ENCODE measurements around the gene UBN2.
"Not testable (repeated sequence)": the region's sequence is repeated elsewhere in the genome, so short reads cannot be mapped to it uniquely, and the experiment has no call there.

UBN2 gene

GRCh38 chr7:139299296-139299695 lies 68.3 kb downstream of the UBN2 start:
- no peak for DNase-seq (ENCODE audit: low spot score)

GRCh38 chr7:139300390-139300789 lies 69.4 kb downstream of the UBN2 start:
- no peak for DNase-seq (ENCODE audit: low spot score)

DNA sequence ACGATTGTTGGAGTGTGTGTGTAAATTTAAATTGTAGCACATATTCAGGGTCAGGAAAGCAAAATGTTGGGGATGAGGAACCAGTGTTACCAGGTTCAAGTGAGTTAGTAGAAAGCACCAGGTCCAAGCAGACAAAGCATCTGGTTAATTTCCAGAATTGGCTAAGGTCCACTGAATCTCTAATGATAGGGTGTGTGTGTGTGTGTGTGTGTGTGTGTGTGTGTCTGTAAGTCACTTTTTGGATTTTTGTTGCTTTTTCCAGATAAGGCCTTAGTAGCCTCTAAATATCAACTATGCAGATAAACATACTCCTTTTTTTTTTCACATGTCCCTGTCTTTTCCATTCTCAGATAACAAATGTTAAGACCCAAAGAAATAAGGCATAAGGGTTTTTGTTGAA lies 73.5 kb downstream of the UBN2 start:
- no peak for DNase-seq (ENCODE audit: low spot score)

GRCh38 chr7:139317939-139318505 lies 87.0 kb downstream of the UBN2 start:
- no peak for DNase-seq (ENCODE audit: low spot score)

DNA sequence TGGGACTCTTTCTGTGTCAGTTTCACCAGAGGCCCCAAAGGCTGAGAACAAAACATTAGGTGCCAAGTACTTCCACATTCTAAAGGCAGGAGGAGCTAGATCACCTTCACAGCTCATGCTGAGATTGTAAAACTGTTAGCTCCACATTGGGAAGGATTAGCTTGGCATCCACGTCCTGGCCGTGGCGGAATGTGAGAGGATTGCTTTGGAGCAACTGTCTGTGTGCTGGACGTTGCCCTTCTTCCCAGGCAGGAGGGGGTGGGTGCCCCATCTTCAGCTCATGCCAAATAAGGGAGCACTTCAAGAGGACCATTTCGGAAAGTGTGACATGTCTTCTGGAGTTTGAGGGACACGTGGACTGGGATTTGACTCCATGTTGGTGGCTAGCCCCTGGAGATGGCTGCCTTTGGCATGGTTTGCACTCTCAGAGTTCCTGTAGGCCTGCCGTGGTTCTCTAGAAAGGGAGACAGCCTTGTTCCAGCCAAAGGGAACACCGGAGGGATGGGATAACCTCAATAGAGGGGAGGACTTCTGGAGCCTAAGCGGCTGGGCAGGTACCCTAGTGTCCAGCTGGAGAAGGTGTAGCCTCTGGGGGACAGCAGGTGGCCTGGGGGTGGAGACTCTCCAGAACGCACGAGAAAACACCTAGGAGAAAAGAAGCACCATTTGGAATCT lies 90.2 kb downstream of the UBN2 start:
- DNase-seq (ENCODE audit: low spot score): peak; percentile 36

GRCh38 chr7:139324709-139325108 lies 93.7 kb downstream of the UBN2 start:
- DNase-seq (ENCODE audit: low spot score): not testable (repeated sequence)

- DNase-seq (ENCODE audit: low spot score): no peak
Measured at GRCh38 chr7:139328375-139328774, 97.3 kb downstream of the UBN2 start.

- no peak for DNase-seq (ENCODE audit: low spot score)
Measured at GRCh38 chr7:139329119-139329518, 98.1 kb downstream of the UBN2 start.

DNA sequence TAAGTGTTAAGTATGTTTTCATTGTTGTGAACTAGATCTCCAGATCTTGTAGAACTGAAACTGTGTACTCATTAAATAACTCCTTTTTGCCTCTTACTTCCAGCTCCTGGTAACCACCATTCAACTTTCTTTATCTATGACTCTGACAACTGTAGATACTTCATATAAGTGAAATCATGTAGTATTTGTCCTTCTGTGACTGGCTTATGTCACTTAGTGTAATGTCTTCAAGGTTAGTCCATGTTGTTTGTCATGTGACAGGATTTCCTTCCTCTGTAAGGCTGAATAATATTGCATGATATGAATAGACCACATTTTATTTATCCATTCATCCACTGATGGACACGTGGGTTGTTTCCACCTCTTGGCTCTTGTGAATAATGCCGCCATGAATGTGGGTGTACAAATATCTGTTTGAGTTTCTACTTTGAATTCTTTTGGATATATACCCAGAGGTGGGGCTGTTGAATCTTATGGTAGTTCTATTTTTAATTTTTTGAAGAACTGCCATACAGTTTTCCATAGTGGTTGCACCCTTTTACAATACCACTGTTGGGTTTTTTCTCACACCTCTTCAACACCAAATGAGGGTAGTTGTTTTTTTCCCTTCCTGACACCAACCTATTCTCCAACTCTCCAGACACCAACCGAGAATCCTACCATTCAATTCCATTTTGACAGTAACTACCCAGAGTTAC lies 99.4 kb downstream of the UBN2 start:
- DNase-seq (ENCODE audit: low spot score): no peak

- DNase-seq (ENCODE audit: low spot score): no peak
Measured at GRCh38 chr7:139332697-139333359, 101.8 kb downstream of the UBN2 start.

GRCh38 chr7:139333443-139333842 lies 102.4 kb downstream of the UBN2 start:
- not testable (repeated sequence) for DNase-seq (ENCODE audit: low spot score)

- no peak for DNase-seq (ENCODE audit: low spot score)
Measured at GRCh38 chr7:139334399-139335150, 103.5 kb downstream of the UBN2 start.

- no peak for DNase-seq (ENCODE audit: low spot score)
Measured at GRCh38 chr7:139339025-139339424, 108.0 kb downstream of the UBN2 start.

DNA sequence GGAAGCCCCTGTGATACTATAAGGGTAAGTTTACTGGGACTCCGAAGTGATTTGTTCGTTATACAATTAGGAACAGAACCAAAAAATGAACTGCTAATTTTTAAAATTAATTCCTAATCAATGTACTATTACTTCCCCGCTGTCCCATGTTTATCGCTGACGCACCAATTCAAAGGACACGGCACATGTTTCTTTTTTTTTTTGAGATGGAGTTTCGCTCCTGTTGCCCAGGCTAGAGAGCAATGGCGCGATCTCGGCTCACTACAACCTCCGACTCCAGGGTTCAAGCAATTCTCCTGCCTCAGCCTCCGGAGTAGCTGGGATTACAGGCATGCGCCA lies 108.6 kb downstream of the UBN2 start:
- DNase-seq (ENCODE audit: low spot score): no peak

- peak; percentile 86 for DNase-seq (ENCODE audit: low spot score)
Measured at GRCh38 chr7:139340037-139340807, 109.2 kb downstream of the UBN2 start.

- DNase-seq (ENCODE audit: low spot score): no peak
Measured at GRCh38 chr7:139340808-139341057, 109.7 kb downstream of the UBN2 start.

DNA sequence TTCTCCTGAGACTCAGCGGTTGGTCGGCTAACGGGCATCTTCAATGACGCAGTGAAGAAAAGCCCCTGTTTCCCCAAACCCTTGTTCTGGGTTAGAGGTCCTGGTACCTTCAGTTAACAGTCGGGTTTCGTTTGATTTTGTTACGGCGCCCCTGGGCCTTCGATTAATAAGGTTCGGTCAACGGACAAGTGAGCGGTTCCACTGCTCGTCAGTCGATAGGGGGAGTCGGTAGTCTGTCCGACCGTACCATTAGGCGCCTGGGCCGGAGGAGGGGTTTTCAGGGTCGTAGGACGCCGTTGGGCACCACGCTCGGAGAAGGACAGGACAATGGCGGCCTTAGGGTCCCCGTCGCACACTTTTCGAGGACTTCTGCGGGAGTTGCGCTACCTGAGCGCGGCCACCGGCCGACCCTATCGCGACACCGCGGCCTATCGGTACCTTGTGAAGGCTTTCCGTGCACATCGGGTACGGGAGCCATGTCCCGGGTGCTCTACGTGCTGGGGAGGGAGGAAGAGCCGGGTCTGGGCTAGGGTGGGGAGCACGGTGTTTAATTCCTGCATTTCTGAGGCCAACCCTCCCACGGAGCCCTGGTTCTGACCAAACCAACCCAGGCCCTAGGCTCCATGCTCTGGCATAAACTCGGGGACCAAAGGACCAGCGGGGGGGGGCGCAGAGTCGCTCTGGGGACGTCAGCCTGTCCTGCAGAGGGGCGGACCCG lies 110.2 kb downstream of the UBN2 start, which contains the start of gene FMC1:
Gene FMC1, plus strand, starts transcription at position 280 of the 718 bp plus-strand sequence. Its CDS starts 48 bp downstream, at position 328.
- DNase-seq (ENCODE audit: low spot score): peak; percentile 55

- DNase-seq (ENCODE audit: low spot score): peak; percentile 84
Measured at GRCh38 chr7:139341776-139342226, 110.8 kb downstream of the UBN2 start.

- DNase-seq (ENCODE audit: low spot score): no peak
Measured at GRCh38 chr7:139345042-139345441, 114.0 kb downstream of the UBN2 start.

DNA sequence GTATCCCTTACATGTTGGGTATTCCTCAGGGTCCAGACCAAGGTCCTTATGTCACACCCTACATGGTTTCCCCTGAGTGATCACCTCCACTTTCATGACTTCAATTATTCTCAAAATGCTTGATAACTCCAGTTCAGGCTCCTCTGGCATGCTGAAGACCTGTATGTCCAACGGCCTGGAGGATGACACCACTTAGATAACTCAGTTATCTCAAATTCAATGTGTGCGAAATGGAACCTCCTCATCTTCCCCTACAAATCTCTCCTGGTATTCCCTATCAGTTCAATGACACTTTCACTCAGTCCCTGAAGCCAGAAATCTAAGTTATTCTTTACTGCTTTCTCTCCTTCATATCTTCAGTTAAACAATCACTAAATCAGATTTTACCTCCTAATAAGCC lies 120.0 kb downstream of the UBN2 start:
- DNase-seq (ENCODE audit: low spot score): no peak

GRCh38 chr7:139354729-139355128 lies 123.7 kb downstream of the UBN2 start:
- no peak for DNase-seq (ENCODE audit: low spot score)

Data from HuH-7 (cell line).